ENCODE data around the gene NEDD4L. TPM values are rescaled to one million over a fixed set of nuclear protein-coding genes. Genes with fewer than 3 reads are reported as not detected.

NEDD4L gene
- total RNA-seq, 1 donor from 2014 or later: 3.8 TPM

- Mint-ChIP-seq H3K27me3 (ENCODE audit: insufficient read depth) (peaks cover 30% of the 10 kb centered on the region), H3K4me3 (no peak overlapping the region), H3K36me3 (ENCODE audit: low read depth) (no peaks in the 10 kb centered on the region), H3K4me1 (ENCODE audit: low read depth) (peaks cover 13% of the 10 kb centered on the region), H3K27ac (no peak overlapping the region), H3K9me3 (no peaks in the 10 kb centered on the region)
- DNase-seq (ENCODE audit: low spot score): no peak
- intact Hi-C loops (cut with micrococcal nuclease): no loop called here
These were observed 174.1 kb downstream of the NEDD4L start for GRCh38 chr18:58218117-58218516.

GRCh38 chr18:58221060-58221725, 177.2 kb downstream of the NEDD4L start:
- Mint-ChIP-seq H3K4me1 (ENCODE audit: low read depth) (no peaks in the 10 kb centered on the region), H3K4me3 (no peak overlapping the region), H3K9me3 (no peaks in the 10 kb centered on the region), H3K36me3 (ENCODE audit: low read depth) (no peaks in the 10 kb centered on the region), H3K27ac (no peak overlapping the region), H3K27me3 (ENCODE audit: insufficient read depth) (peaks cover 23% of the 10 kb centered on the region)
- intact Hi-C loops (cut with micrococcal nuclease): no loop called here
- no peak for DNase-seq (ENCODE audit: low spot score)

DNA sequence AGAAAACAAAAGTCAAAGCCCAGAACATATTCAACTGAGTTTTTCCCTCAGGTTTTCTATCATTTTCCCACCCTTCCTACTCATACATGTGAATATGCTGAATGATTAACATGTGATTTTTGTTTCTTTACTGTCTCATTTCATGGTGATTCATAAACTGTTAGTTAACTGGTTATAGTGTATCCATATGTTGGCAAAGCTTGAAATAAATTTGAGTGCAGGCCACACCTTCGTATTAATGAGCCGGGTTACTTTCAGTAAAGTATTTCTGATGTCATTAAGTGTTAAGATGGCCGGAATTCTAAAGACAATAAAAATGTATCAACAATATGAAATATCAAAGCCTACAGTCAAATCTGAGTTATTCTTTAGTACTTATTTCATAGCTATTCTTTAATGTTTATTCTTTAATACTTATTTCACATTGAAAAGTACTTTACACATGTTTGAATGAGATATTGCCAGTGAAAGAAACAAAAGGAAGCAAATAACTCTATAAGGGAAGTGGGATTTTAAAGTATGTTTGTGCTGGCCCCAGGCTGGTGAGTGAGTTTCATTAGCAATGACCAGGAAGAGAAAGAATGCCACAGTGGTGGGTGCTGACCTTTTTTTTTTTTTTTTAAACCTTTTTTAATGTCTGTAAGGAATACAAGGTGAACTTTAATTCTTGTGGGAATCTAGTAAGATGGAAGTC, 178.6 kb downstream of the NEDD4L start:
- no peak overlapping the region for H3K27ac Mint-ChIP-seq
- H3K27me3 Mint-ChIP-seq (ENCODE audit: insufficient read depth): peaks cover 26% of the 10 kb centered on the region
- no peaks in the 10 kb centered on the region for H3K36me3 Mint-ChIP-seq (ENCODE audit: low read depth)
- H3K4me3 Mint-ChIP-seq: no peak overlapping the region
- H3K4me1 Mint-ChIP-seq (ENCODE audit: low read depth): no peaks in the 10 kb centered on the region
- intact Hi-C loops (cut with micrococcal nuclease): no loop called here
- H3K9me3 Mint-ChIP-seq: no peaks in the 10 kb centered on the region
- no peak for DNase-seq (ENCODE audit: low spot score)

GRCh38 chr18:58223717-58224424, 179.8 kb downstream of the NEDD4L start:
- Mint-ChIP-seq H3K27ac (no peak overlapping the region), H3K4me3 (no peak overlapping the region), H3K36me3 (ENCODE audit: low read depth) (no peaks in the 10 kb centered on the region), H3K27me3 (ENCODE audit: insufficient read depth) (peaks cover 26% of the 10 kb centered on the region), H3K9me3 (no peaks in the 10 kb centered on the region), H3K4me1 (ENCODE audit: low read depth) (no peaks in the 10 kb centered on the region)
- no peak for DNase-seq (ENCODE audit: low spot score)
- intact Hi-C loops (cut with micrococcal nuclease): no loop called here

GRCh38 chr18:58224425-58224750, 180.4 kb downstream of the NEDD4L start:
- H3K9me3 Mint-ChIP-seq: no peaks in the 10 kb centered on the region
- H3K4me1 Mint-ChIP-seq (ENCODE audit: low read depth): no peaks in the 10 kb centered on the region
- DNase-seq (ENCODE audit: low spot score): no peak
- no peaks in the 10 kb centered on the region for H3K36me3 Mint-ChIP-seq (ENCODE audit: low read depth)
- H3K4me3 Mint-ChIP-seq: no peak overlapping the region
- intact Hi-C loops (cut with micrococcal nuclease): no loop called here
- H3K27me3 Mint-ChIP-seq (ENCODE audit: insufficient read depth): peaks cover 23% of the 10 kb centered on the region
- H3K27ac Mint-ChIP-seq: no peak overlapping the region

DNA sequence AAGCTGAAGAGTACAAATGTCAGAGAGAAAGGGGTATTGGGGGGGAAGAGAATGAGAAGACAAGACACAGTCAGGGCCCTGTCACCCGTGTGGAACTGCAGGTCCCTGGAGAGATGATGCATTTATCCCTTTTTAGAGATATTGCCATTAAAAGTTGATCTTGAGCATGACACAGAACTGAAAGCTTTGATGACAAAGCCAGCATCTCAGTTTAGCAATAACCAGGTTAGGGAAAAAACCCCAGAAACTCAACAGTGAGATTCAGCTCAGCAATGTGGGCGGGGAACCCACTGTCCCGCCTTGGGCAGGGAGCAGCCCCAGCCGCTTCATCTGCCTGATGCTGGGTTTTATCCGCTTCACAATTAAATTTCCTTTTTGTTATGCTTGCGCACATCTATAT, 181.1 kb downstream of the NEDD4L start:
- Mint-ChIP-seq H3K4me1 (ENCODE audit: low read depth) (no peaks in the 10 kb centered on the region), H3K4me3 (no peak overlapping the region), H3K36me3 (ENCODE audit: low read depth) (no peaks in the 10 kb centered on the region), H3K27me3 (ENCODE audit: insufficient read depth) (peaks cover 21% of the 10 kb centered on the region), H3K27ac (no peak overlapping the region), H3K9me3 (no peaks in the 10 kb centered on the region)
- DNase-seq (ENCODE audit: low spot score): no peak
- intact Hi-C loops (cut with micrococcal nuclease): no loop called here

- Mint-ChIP-seq H3K9me3 (no peaks in the 10 kb centered on the region), H3K27ac (no peak overlapping the region), H3K4me3 (no peak overlapping the region), H3K36me3 (ENCODE audit: low read depth) (no peaks in the 10 kb centered on the region), H3K4me1 (ENCODE audit: low read depth) (no peaks in the 10 kb centered on the region), H3K27me3 (ENCODE audit: insufficient read depth) (peaks cover 21% of the 10 kb centered on the region)
- no peak for DNase-seq (ENCODE audit: low spot score)
- intact Hi-C loops (cut with micrococcal nuclease): no loop called here
These were observed 182.4 kb downstream of the NEDD4L start for GRCh38 chr18:58226429-58226828.

DNA sequence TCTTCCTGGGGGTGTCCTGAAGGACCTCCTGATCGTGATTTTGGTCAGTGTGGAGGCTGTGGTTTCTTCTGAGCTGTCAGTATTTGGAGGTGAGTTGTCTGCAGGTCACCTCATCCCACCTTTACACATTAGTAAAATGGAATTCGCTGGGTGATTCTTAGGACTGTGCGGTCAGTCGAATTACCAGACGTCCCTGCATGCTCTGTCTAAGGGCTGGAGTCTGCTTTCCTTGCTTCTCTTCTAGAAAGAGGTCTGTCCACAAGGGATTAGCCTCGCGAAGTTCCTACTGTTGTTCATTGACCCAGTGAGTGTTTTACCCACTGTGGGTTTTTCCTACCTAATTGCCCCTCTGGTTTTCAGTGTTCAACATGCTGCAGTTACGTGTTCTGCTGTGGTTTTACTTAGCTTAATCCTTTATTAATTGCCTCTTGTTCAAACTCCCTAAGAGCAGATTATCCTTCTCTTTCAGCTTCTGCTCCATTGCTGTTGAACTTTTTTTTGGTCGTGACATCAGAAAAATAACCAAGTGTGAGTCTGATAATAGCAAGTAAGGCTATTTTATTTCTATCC, 183.4 kb downstream of the NEDD4L start:
- intact Hi-C loops (cut with micrococcal nuclease): no loop called here

DNA sequence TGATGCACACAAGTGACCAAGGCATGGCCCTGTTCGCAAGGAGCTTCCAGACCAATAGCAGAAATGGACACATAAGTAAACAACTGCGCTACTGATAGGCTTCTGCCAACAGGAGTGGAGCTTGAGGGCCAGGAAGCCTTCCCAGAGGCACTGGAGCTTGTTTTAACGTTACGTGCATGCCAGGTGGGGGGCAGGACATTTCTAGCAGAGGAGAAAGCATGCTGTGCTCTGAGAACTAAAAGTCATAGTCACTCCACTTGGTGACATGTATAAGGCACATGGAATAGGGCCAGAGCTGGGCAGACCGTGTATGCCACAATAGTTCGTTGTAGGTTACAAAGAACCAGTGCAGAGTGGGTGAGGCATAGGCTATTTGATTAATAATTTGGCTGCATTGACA, 184.2 kb downstream of the NEDD4L start:
- Mint-ChIP-seq H3K27ac (no peak overlapping the region), H3K36me3 (ENCODE audit: low read depth) (no peaks in the 10 kb centered on the region), H3K9me3 (no peaks in the 10 kb centered on the region), H3K4me3 (no peak overlapping the region), H3K4me1 (ENCODE audit: low read depth) (no peaks in the 10 kb centered on the region), H3K27me3 (ENCODE audit: insufficient read depth) (peaks cover 15% of the 10 kb centered on the region)
- no peak for DNase-seq (ENCODE audit: low spot score)
- intact Hi-C loops (cut with micrococcal nuclease): no loop called here

More for the DNA sequence above, 183.4 kb downstream of the NEDD4L start:
- no peaks in the 10 kb centered on the region for H3K9me3 Mint-ChIP-seq
- no peaks in the 10 kb centered on the region for H3K36me3 Mint-ChIP-seq (ENCODE audit: low read depth)
- H3K27ac Mint-ChIP-seq: no peak overlapping the region
- H3K4me3 Mint-ChIP-seq: no peak overlapping the region
- H3K27me3 Mint-ChIP-seq (ENCODE audit: insufficient read depth): peaks cover 17% of the 10 kb centered on the region
- H3K4me1 Mint-ChIP-seq (ENCODE audit: low read depth): no peaks in the 10 kb centered on the region
- no peak for DNase-seq (ENCODE audit: low spot score)

DNA sequence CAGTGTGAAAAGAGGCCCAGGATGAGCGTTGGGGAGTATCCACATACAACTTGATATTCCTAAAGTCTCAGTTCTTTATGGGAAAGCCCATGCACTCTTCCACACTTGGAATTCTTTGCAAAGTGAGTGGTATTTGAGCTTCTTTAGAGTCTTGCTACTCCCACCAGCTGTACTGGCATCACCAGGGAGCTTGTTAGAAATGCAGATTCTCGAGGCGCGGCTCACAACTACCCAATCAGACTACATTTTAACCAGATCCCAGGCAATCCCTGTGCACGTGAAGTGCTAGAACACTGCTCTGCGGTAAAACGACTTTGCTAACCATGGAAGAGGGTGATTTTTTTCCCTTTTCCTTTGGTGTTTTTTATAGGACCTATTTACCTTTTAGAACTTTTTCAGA, 184.7 kb downstream of the NEDD4L start:
- H3K36me3 Mint-ChIP-seq (ENCODE audit: low read depth): no peaks in the 10 kb centered on the region
- H3K27me3 Mint-ChIP-seq (ENCODE audit: insufficient read depth): peaks cover 12% of the 10 kb centered on the region
- no peak for DNase-seq (ENCODE audit: low spot score)
- H3K27ac Mint-ChIP-seq: no peak overlapping the region
- no peaks in the 10 kb centered on the region for H3K4me1 Mint-ChIP-seq (ENCODE audit: low read depth)
- H3K4me3 Mint-ChIP-seq: no peak overlapping the region
- intact Hi-C loops (cut with micrococcal nuclease): no loop called here
- H3K9me3 Mint-ChIP-seq: no peaks in the 10 kb centered on the region

DNA sequence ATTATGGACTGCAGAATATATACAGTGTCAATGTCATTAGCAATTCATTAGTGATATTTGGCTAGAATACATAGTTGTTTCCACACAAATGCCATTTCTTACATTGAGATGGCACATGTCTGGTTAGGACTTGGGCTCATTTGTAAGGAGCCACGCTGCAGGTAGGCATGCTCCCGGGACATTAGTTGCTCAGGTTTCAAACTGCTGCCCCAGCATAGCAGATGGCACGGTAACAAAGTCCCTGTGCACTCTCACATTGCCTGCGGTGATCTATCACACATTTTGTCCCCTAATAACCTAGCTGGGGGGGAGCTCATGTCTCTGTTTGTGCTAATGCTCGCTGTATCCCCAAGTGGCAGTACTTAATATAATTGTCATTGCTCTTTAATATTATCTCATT, 185.1 kb downstream of the NEDD4L start:
- Mint-ChIP-seq H3K27ac (no peak overlapping the region), H3K9me3 (no peaks in the 10 kb centered on the region), H3K27me3 (ENCODE audit: insufficient read depth) (peaks cover 12% of the 10 kb centered on the region), H3K4me3 (no peak overlapping the region), H3K36me3 (ENCODE audit: low read depth) (no peaks in the 10 kb centered on the region), H3K4me1 (ENCODE audit: low read depth) (no peaks in the 10 kb centered on the region)
- no peak for DNase-seq (ENCODE audit: low spot score)
- intact Hi-C loops (cut with micrococcal nuclease): no loop called here

DNA sequence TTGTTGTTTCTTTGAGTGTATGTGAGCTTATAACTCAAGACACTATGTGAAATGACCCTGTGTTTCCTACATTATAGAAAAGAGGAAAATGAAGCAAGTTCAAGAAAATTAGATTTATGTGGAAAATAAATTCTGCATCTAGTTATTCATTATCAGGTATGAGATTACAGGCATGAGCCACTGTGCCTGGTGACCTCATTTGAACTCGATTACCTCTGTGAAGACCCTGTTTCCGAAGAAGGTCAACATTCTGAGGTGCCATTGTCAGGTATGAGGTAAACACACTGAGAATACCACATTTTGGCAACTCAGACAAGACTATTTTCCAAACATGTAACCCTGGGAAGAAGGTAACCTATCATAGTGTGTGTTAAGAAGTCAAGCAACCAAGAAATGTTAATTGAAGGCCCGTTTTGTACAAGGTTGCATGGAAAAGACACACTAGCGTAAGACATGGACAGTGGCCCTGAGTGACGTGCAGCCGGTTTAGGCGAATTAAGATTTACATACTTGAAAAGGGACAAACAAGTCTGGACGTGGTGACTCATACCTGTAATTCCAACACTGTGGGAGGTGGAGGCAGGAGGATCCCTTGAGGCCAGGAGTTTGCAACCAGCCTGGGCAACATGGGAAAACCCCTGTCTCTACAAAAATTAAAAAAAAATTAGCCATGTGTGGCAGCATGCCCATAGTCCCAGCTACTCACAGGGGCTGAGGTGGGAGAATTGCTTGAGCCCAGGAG, 186.6 kb downstream of the NEDD4L start:
- Mint-ChIP-seq H3K27me3 (ENCODE audit: insufficient read depth) (peaks cover 12% of the 10 kb centered on the region), H3K9me3 (no peaks in the 10 kb centered on the region), H3K4me1 (ENCODE audit: low read depth) (no peaks in the 10 kb centered on the region), H3K27ac (no peak overlapping the region), H3K36me3 (ENCODE audit: low read depth) (no peaks in the 10 kb centered on the region), H3K4me3 (no peak overlapping the region)
- intact Hi-C loops (cut with micrococcal nuclease): no loop called here
- DNase-seq (ENCODE audit: low spot score): no peak

GRCh38 chr18:58231930-58232329, 187.9 kb downstream of the NEDD4L start:
- no peak overlapping the region for H3K27ac Mint-ChIP-seq
- no peaks in the 10 kb centered on the region for H3K9me3 Mint-ChIP-seq
- no peaks in the 10 kb centered on the region for H3K36me3 Mint-ChIP-seq (ENCODE audit: low read depth)
- H3K27me3 Mint-ChIP-seq (ENCODE audit: insufficient read depth): peaks cover 11% of the 10 kb centered on the region
- H3K4me3 Mint-ChIP-seq: no peak overlapping the region
- DNase-seq (ENCODE audit: low spot score): no peak
- intact Hi-C loops (cut with micrococcal nuclease): no loop called here
- no peaks in the 10 kb centered on the region for H3K4me1 Mint-ChIP-seq (ENCODE audit: low read depth)
